Measurements from ENCODE around the gene CLDN20.
"Not testable (repeated sequence)": the region's sequence is repeated elsewhere in the genome, so short reads cannot be mapped to it uniquely, and the experiment has no call there.

Gene CLDN20

GRCh38 chr6:155309150-155309549 is 45.3 kb downstream of the CLDN20 start:
- H3K27ac Mint-ChIP-seq, result peak overlapping the region; percentile 61 to 62
- peaks cover 37% of the 10 kb centered on the region for H3K4me1 Mint-ChIP-seq
- ATAC-seq (no peak), DNase-seq (no peak)
- H3K27me3 Mint-ChIP-seq, result no peaks in the 10 kb centered on the region
- H3K9me3 Mint-ChIP-seq, result no peaks in the 10 kb centered on the region
- no peak overlapping the region for H3K4me3 Mint-ChIP-seq

GRCh38 chr6:155310596-155310995 is 46.8 kb downstream of the CLDN20 start:
- no peaks in the 10 kb centered on the region for H3K9me3 Mint-ChIP-seq
- no peak for DNase-seq
- no peak overlapping the region for H3K4me3 Mint-ChIP-seq
- H3K4me1 Mint-ChIP-seq, result peaks cover 47% of the 10 kb centered on the region
- no peak for ATAC-seq
- H3K27ac Mint-ChIP-seq, result no peak overlapping the region
- no peaks in the 10 kb centered on the region for H3K27me3 Mint-ChIP-seq

- H3K27me3 Mint-ChIP-seq, result no peaks in the 10 kb centered on the region
Measured at GRCh38 chr6:155311086-155311485, 47.3 kb downstream of the CLDN20 start.

GRCh38 chr6:155311583-155311982 is 47.8 kb downstream of the CLDN20 start:
- Mint-ChIP-seq H3K27ac (no peak overlapping the region), H3K4me3 (no peak overlapping the region), H3K27me3 (no peaks in the 10 kb centered on the region), H3K4me1 (peaks cover 47% of the 10 kb centered on the region), H3K9me3 (no peaks in the 10 kb centered on the region)
- no peak for ATAC-seq
- DNase-seq, result no peak

More at GRCh38 chr6:155311086-155311485, 47.3 kb downstream of the CLDN20 start:
- no peak for DNase-seq
- H3K9me3 Mint-ChIP-seq, result no peaks in the 10 kb centered on the region
- H3K27ac Mint-ChIP-seq, result no peak overlapping the region
- peaks cover 47% of the 10 kb centered on the region for H3K4me1 Mint-ChIP-seq
- ATAC-seq, result no peak
- no peak overlapping the region for H3K4me3 Mint-ChIP-seq

GRCh38 chr6:155312950-155313349 is 49.1 kb downstream of the CLDN20 start:
- H3K4me3 Mint-ChIP-seq, result peak overlapping the region; percentile 95
- DNase-seq, ATAC-seq: not testable (repeated sequence)

GRCh38 chr6:155313602-155314091 is 49.8 kb downstream of the CLDN20 start:
- peak overlapping the region; percentile 97 to 98 for H3K27ac Mint-ChIP-seq
- no peaks in the 10 kb centered on the region for H3K9me3 Mint-ChIP-seq
- DNase-seq (no peak), ATAC-seq (peak; percentile 21)
- H3K27me3 Mint-ChIP-seq, result no peaks in the 10 kb centered on the region
- peaks cover 42% of the 10 kb centered on the region for H3K4me1 Mint-ChIP-seq
- H3K4me3 Mint-ChIP-seq, result peak overlapping the region; percentile 95

More at GRCh38 chr6:155312950-155313349, 49.1 kb downstream of the CLDN20 start:
- H3K4me1 Mint-ChIP-seq, result peaks cover 46% of the 10 kb centered on the region
- not testable (repeated sequence) for H3K9me3 Mint-ChIP-seq, H3K27me3 Mint-ChIP-seq, H3K27ac Mint-ChIP-seq

- H3K27me3 Mint-ChIP-seq, result no peaks in the 10 kb centered on the region
- peaks cover 39% of the 10 kb centered on the region for H3K4me1 Mint-ChIP-seq
- ATAC-seq, result peak; percentile 97
- H3K9me3 Mint-ChIP-seq, result no peaks in the 10 kb centered on the region
- peak within 1 kb of the TSS; percentile 95 for H3K4me3 Mint-ChIP-seq
- peak within 1 kb of the TSS; percentile 97 to 98 for H3K27ac Mint-ChIP-seq
- peak; percentile 99 to 100 for DNase-seq
Measured at GRCh38 chr6:155314092-155314772, 50.4 kb downstream of the CLDN20 start, which contains the start of gene TFB1M. TFB1M (minus strand) TSS chr6:155314484; CDS start chr6:155314428, 56 bp downstream.

GRCh38 chr6:155314773-155315515 is 51.1 kb downstream of the CLDN20 start:
- Mint-ChIP-seq H3K27ac (peak overlapping the region; percentile 97 to 98), H3K27me3 (no peaks in the 10 kb centered on the region), H3K4me3 (peak overlapping the region; percentile 95), H3K4me1 (peaks cover 42% of the 10 kb centered on the region), H3K9me3 (no peaks in the 10 kb centered on the region)
- ATAC-seq (peak; percentile 76), DNase-seq (peak in 1 of 2 donors; percentile 74)

GRCh38 chr6:155315516-155315871 is 51.7 kb downstream of the CLDN20 start:
- ATAC-seq (no peak), DNase-seq (no peak)
- H3K4me3 Mint-ChIP-seq, result peak overlapping the region; percentile 95
- no peaks in the 10 kb centered on the region for H3K27me3 Mint-ChIP-seq
- H3K27ac Mint-ChIP-seq, result peak overlapping the region in 1 of 2 donors; percentile 97
- H3K4me1 Mint-ChIP-seq, result peaks cover 37% of the 10 kb centered on the region
- H3K9me3 Mint-ChIP-seq, result no peaks in the 10 kb centered on the region

- DNase-seq (no peak), ATAC-seq (no peak)
- no peak overlapping the region for H3K27ac Mint-ChIP-seq
- H3K27me3 Mint-ChIP-seq, result no peaks in the 10 kb centered on the region
- H3K9me3 Mint-ChIP-seq, result no peaks in the 10 kb centered on the region
- peaks cover 34% of the 10 kb centered on the region for H3K4me1 Mint-ChIP-seq
- no peak overlapping the region for H3K4me3 Mint-ChIP-seq
Measured at GRCh38 chr6:155316419-155316818, 52.6 kb downstream of the CLDN20 start.

- H3K4me1 Mint-ChIP-seq, result peaks cover 27% of the 10 kb centered on the region
- H3K9me3 Mint-ChIP-seq, result no peaks in the 10 kb centered on the region
- no peak for ATAC-seq
- no peak overlapping the region for H3K27ac Mint-ChIP-seq
- no peak overlapping the region for H3K4me3 Mint-ChIP-seq
- DNase-seq, result no peak
- no peaks in the 10 kb centered on the region for H3K27me3 Mint-ChIP-seq
Measured at GRCh38 chr6:155317186-155317585, 53.4 kb downstream of the CLDN20 start.

- Mint-ChIP-seq H3K4me1 (peaks cover 12% of the 10 kb centered on the region), H3K27me3 (no peaks in the 10 kb centered on the region), H3K27ac (peak overlapping the region in 1 of 2 donors; percentile 8), H3K4me3 (no peak overlapping the region), H3K9me3 (no peaks in the 10 kb centered on the region)
- no peak for ATAC-seq
- no peak for DNase-seq
Measured at GRCh38 chr6:155319902-155320301, 56.1 kb downstream of the CLDN20 start.

GRCh38 chr6:155324172-155324571 is 60.4 kb downstream of the CLDN20 start:
- no peaks in the 10 kb centered on the region for H3K9me3 Mint-ChIP-seq

GRCh38 chr6:155324993-155325392 is 61.2 kb downstream of the CLDN20 start:
- no peaks in the 10 kb centered on the region for H3K27me3 Mint-ChIP-seq

More at GRCh38 chr6:155324172-155324571, 60.4 kb downstream of the CLDN20 start:
- ATAC-seq (no peak), DNase-seq (no peak)
- H3K27ac Mint-ChIP-seq, result no peak overlapping the region
- H3K4me1 Mint-ChIP-seq, result peaks cover 25% of the 10 kb centered on the region
- H3K27me3 Mint-ChIP-seq, result no peaks in the 10 kb centered on the region
- H3K4me3 Mint-ChIP-seq, result no peak overlapping the region

GRCh38 chr6:155325700-155326516 is 62.1 kb downstream of the CLDN20 start:
- Mint-ChIP-seq H3K27me3 (no peaks in the 10 kb centered on the region), H3K4me3 (no peak overlapping the region), H3K4me1 (peaks cover 32% of the 10 kb centered on the region), H3K9me3 (peaks cover 0 to 6% of the 10 kb centered on the region in 2 donors), H3K27ac (peak overlapping the region in 1 of 2 donors; percentile 31)
- DNase-seq, result no peak
- ATAC-seq, result no peak

More at GRCh38 chr6:155324993-155325392, 61.2 kb downstream of the CLDN20 start:
- Mint-ChIP-seq H3K27ac (no peak overlapping the region), H3K4me3 (no peak overlapping the region), H3K9me3 (peaks cover 0 to under 1% of the 10 kb centered on the region in 2 donors), H3K4me1 (peaks cover 23% of the 10 kb centered on the region)
- no peak for DNase-seq
- no peak for ATAC-seq

All from stimulated activated naive CD8-positive, alpha-beta T cell treated with anti-CD3 and anti-CD28 coated beads, Interleukin-15, amount 100 ng/mL, for 72 hours (primary cell).